Dermis blood vessel endothelial cell (primary cell): ENCODE data around the gene TOMM40L. TPM values are rescaled to one million over a fixed set of nuclear protein-coding genes. Genes with fewer than 3 reads are reported as not detected.

Source experiments
- DNase-seq: peaks from one replicate; pipeline ENCODE4 v3.0.0; 2010
- total RNA-seq: library from RNA; depleted of rRNA; stranded (reverse); fragments of >200 nt; gene quantifications from 2 replicates; pipeline ENCODE4 v1.2.3, GENCODE V29; 2014

The TOMM40L gene
- 14.8 and 23.6 TPM in 2 replicates for total RNA-seq

DNA sequence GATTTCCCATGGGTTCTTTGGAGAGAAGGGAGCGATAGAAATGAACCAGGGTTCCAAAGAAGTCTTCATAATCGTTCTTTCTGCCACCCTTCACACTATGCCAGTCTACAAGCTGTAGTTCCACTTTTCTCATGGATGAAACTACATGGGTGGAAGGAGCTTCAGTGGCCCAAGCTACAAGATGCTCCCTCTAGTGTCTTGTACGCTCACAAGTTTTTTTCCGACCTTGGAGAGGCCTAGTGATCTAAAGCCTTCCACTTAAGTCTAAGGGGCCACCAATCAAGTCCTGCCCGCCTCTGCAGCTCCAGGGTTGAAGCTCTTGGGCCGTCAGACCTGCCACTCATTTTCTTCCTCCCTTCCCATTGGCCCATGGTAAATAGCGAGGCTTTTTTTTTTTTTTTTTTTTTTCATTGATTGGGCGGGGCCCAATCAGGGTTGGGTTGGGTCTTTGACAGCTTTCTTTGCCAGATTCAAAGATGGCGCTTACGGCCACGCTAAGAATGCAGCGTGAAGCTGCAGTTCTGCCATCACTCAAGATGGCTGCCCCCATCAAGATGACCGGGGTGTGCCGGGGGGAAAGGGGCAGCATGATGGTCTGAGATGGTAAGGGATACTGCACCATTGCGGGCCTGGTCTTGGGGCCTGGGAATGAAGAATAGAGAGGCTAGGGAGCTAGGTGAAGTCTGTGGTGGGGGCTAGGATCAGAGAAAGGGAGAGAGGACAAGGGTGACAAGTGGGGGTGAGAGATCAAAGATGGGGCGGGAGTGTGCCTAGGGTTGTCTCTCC, at the start of gene TOMM40L:
TOMM40L (plus strand) TSS at position 527 of the 786 bp plus-strand sequence. CDS start 430 bp downstream, outside the sequence.
- peak; percentile 99 for DNase-seq

DNA sequence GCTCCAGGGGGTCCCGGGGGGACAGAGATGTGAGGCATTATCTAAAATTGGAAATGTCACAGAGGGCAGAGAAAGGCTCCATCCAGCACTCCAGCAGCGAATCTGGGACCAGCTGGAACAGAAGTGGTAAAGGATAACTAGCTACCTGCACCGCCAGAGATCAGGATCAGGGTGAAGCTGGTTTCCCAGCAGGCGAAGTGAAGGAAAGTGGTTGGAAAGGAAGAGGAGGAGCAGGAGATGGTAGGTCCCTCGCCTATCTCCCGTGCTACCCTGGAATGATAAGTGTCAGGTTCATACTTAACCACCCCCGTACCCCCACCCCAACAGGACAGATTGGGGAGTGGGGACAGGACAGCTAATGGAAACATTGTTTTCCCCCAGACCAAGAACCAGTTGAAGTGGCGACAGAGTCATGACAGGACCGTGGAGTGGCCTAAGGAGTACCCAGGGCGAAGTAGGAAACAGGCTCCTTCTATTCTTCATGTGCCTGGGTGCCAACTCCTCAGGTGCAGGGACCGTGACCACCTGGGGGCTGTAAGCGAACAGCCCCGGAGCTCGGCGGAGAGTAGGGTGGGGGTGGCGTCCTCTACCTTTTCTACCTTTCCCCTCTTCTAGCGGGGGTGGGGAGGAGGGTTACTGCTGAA, 49.3 kb upstream of the TOMM40L start:
- DNase-seq: no peak

DNA sequence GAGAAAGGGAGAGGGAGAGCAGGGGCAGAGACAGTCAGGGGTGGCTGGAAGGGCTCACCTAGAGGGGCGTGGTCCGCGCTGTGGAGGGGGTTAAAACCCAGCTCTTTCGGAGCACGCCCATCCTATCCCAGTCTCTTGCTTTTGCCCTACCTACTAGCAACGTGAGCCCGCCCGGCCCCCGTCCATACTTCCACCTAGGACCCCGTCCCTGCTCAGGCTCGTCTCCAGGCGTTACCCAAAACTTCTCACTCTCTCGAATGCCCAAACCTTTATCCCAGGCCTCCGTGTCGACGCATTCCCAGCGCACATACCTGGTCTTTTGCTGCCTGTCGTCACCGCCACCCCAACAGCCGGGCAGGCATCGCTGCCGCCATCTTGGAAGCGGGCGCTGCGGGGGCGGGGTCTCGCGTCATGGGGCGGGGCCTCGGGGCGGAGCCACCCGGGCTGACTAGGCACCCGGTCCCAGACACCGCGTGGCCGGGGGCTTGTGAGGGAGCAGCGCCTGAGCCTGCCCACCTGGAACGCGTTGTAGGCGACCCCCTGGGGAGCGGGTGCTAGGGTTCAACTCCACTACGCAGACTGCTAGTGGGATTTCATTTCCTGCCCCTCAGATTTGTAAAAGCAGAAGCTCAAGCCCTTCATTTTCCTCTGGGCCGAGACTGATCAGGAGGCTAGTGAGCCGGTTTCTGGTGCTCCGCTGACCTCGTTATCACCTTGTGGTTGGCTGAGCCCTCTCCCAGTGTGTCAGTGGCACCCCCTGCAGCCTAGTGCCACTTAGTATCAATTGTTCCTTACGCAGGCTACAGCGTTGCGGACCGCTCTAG, 48.5 kb upstream of the TOMM40L start, which contains the start of gene B4GALT3:
B4GALT3 (minus strand) TSS at position 396 of the 824 bp plus-strand sequence. CDS start 1,447 bp downstream, outside the sequence.
- DNase-seq: peak; percentile 87

DNA sequence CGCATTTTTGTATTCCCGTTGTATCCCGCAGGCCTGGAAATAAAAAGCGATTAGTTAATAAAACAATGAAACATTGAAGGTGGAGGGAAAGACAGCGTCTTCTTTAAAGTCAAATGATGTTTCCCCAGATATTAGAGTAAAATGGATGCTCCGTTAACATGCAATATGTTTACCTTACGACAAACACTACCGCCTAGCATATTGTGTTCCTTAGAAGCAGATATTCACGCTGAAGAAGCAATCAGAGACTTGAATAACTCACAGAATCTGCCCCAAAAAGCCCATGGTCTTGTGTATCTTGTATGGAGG, 48.0 kb upstream of the TOMM40L start:
- no peak for DNase-seq

DNA sequence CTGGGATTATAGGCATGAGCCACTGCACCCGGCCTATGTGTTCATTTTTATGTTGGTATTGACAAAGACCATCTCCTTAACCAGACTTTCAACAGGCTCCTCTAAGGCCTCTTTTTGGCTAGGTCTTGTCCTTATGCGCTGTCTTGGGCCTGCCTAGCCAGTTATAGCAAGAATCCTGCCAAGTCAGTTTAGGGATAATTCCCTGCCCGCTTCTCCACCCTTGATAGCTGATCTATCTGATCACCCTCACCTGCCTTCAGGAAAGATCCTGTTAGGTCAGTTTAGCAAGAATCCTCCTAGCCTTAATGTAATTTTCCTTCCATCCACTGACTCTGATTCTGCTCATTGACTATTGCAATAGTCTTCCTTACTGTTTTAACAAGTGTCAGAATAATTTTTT, 46.2 kb upstream of the TOMM40L start:
- no peak for DNase-seq

DNA sequence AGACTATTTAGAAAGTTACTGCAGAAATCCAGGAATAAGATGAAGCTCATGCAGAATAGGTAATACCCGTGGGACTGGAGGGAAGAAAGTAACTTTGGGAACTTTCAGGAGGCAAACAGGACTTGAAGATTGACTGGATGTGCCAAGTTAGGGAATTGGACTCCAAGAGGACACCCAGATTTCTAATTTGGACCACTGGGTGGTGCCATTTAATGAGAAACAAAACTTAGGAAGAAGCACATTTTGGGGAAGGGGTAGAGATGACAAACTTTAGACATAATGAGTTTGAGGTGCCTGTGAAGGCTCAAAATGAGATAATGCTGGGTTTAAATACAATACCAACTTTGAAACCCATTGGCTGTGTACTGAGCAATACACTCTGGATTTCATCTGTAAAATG, 45.2 kb upstream of the TOMM40L start:
- DNase-seq: peak; percentile 58

DNA sequence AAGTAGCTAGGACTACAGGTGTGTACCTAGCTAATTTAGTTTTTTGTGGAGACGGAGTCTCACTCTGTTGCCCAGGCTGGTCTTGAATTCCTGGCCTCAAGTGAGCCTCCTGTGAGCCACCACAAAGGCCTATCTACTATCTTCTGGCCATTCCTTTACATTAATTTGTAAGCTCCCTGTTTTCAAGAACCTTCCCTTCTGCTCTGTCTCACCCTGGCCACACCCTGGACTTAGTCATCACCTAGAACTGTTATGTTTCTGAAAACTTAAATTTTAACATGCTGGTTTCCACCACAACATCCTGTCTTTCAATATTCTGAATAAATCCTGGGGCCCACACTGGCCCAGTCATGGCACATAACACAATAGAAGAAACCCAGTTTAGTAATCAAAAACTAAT, 43.6 kb upstream of the TOMM40L start:
- no peak for DNase-seq

DNA sequence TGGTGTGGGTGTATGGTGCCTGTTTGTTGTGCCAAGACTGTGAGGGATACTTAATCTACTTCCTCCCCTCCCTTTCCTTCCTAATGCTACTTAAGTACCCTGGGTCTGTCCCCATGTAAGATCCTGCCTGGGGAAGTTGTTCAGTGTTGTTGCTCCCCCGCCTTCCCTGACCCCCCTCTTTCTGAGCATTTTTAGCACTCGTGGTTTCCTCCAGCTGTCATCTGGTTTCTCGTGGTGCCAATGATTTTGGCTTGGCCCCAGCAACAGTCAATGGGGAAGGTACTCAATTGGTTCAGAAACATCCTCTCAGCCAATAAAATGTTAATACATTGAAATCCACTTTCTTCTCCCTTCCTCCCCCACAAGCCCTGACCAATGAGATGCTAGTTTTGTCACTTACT, 40.6 kb upstream of the TOMM40L start:
- DNase-seq: peak; percentile 98

DNA sequence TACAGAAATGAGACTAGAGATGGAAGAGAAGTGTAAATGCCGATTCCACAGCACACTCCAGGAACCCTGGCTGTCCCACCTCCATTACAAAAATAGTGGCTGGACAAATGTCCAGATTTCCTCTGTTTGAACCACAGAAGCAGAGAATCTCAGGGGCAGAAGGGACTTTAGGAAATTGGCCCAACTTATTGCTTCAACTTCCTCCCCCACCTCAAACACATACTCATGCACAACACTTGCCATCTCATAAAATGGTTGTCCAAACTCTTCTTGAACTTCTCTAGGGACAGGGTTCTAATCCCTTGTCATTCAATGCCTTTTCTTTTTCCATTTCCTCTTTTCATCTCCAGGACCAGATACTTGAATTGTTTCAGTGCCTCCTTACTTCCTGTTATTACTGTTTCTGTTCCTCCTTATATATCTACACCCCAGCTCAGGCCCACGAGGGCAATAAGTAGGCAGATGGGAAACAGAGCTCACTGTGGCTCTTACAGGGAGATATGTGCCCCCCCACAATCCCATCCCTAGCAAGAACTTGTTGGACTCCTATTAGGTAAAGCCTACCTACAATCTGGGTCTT, 40.0 kb upstream of the TOMM40L start:
- DNase-seq: no peak

DNA sequence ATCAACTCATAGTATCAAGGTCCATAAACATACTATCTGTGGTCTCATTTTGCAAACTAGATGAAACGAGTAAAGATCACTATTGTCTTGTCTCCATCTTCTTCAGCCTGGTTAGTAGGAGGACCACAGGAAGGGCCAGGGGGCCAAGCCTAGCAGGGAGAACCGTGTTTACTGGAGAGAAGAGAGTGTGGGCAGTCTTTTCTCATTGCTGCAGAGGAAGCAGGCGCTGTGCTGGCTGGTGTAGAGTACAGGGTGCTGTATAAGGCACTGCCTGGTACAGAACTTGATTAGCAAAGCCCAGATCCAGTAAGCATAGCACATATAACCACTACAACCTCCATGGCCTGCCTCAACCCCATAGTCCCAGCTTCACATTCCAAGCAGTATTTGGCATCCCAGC, 38.5 kb upstream of the TOMM40L start:
- no peak for DNase-seq

DNA sequence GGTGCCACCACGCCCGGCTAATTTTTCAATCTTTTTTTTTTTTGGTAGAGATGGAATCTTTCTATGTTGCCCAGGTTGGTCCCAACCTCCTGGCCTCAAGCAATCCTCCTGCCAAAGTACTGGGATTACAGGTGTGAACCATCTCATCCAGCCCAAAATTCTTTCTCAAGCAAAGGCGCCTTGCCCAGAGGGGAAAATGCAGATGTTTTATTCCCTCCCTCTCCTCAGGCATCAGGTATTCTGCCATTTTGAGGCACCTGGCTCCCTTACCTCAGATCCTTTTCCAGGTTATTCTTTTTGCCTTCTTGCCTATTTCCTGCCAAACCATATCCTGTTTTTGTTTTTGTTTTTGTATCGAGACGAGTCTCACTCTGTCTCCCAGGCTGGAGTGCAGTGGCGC, 37.5 kb upstream of the TOMM40L start:
- no peak for DNase-seq

DNA sequence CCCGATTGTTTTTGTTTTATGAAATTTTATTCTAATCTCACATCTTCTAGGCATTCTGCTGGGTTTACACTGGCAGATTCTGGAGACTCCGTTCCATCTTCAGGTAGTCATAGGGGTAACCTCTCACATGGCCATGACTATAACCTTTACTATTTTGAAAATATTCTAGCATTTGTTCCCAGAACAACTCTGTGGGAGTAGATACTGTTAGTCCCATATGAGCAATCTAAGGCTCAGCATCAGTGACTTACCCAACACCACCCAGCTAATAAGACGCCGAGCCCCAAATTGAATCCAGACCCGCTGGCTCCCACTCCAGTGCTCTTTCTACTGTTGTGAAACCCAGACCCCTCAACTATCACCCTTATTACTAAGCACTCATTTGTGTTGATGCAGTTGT, 36.8 kb upstream of the TOMM40L start:
- DNase-seq: no peak

DNA sequence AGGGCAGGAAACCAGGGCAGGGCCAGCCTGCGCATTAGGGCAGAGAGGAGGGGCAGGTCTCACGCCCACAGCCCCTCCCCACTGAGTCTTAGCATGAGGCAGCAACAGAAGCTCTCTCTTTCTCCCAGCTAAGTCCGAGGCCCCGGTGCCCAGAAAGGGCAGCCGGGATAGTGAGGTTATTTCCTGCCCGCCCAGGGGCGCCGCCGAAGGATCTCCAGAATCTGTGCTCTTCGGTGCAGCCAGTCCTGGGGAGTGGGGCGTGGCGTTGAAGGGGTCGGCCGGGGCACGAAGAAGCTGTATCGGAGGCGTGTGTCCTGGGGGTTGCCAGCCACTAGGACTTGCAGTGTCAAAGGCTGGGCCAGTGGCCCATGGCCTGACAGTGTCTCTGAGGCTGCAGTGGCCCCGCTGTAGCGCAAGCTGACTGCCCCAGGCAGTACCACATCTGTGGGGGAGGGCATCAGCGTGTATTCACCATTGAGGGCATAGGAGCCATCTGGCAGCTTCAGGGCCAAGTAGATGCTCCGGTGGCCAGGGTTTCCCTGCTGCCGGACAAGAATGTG, 34.8 kb upstream of the TOMM40L start:
- no peak for DNase-seq

DNA sequence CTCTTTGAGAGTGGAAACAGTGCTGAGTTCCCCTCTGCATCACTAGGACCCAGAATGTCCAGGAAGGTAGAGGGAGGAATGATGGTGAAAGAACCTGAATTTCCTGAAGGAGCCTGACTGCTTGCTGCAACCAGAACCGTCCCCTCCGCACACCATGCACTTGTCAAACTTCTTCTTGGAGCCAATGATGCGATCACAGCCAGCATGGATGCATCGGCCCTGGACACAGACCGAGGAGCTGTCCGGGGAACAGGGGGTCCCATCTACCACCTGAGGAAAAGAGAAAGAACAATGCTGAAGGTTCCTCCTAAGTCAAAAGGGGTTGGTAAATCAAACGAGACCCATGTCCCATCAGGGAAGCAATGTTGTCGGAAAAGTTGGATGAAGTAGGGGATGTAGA, 33.9 kb upstream of the TOMM40L start:
- DNase-seq: no peak

DNA sequence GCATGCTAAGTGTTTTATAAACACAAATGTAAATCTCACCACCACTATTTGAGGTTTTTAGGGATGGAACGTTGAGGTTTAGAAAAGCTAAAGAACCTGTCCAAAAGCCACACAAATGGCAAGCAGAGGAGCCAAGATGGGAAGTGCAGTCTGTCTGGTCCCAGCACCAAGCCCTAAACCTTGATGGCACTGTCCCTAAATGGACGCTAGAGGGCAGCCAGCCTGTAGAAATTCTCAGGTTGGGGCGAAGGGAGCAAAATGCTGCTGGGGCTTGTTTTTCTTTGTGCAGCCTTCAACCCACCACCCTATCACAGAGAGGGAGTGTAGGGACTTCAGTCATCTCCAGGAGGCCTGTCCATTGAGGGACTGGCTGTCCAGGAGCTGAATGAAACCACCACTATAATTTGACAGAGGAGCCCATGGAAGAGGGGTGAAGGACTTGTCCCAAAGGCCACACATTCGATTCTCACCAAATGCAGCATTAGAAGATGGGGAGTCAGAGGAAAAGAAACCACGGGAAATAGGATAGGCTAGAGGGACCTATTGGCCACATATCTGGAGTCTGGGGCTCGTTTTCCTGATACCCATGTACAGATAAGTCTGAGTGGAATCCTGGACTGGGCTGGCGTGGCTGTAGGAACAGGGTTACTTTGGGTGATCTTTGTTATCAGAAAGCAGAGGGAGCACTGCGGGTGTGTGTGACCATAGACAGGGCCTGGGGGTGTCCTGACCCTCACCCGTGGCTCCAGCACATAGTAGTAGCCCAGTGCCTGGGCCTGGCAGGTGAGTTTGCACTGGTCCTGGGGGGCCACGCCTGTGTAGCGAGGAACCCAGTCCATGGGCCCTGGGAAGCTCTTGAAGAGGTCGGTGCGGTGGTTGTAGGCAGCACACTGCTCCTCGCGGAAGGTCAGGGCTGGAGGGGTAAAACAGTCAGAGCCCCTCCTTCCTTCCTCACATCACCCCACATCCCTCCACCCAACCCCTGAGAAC, 33.1 kb upstream of the TOMM40L start:
- DNase-seq: peak; percentile 87

DNA sequence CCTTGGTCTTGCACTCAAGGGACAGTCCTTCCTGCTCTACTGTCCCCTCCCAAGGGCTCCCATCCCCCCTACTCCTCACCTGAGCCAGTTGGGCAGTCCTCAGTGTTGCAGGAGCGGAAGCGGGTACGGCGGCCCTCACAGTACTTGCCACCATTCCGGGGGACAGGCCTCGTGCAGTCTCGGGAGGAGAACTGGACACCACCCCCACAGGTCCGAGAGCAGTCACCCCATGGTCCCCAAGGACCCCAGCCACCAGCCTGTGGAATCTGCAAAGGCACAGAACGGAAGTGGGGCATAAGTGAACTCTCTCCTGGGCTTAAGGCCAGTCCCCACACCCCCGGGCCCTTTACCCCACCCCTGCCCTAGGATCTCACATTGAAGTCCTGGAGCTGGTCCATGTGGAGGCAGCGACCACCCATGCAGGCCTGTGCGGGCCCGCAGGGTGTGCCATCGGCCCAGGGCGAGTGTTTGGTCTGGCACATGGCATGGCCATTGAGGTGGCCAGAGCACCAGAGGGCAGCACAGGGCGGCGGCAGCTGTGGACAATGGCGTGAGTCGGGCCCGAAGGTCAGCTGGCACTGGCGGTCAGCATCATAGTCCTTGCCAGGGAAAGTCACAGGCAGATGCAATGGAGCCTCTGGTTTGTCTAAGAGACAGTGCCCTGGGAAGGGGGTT, 32.2 kb upstream of the TOMM40L start:
- peak; percentile 71 for DNase-seq

DNA sequence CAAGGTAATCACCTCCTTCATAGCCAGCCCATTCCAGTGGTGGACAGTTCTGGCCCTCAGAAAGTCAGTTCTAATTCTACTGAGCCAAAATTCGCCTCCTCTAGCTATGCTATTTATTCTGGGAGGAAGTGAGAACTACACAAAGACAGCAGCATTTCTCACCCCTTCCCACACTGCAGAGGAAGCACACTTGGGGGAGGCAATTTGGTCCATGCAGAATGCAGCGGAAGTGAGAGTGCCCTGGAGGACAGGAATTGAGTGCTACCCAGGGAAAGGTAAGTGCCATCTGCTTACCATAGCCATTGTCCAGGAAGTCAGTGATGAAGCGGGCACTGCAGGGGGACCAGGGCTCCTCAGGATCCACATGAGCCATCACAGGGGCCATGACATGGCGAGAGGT, 30.7 kb upstream of the TOMM40L start:
- DNase-seq: no peak

DNA sequence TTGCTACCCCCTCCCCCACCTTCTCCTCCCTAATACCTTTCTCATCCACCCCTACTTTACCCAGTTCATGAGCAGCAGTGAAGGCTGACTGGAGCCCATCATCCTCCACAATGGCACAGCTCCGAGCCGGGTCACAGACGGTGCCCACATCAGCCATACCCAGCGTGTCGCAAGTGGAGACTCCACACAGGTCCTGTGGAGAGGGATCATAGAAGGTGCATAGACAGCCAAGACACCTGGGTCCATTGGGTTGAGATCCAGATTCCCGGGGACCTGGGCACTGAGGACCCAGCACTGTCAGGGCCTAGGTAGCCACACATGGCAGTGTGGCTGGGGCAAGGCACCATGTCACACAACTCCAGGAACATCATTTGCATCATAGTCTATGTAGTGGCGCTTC, 29.7 kb upstream of the TOMM40L start:
- DNase-seq: no peak

DNA sequence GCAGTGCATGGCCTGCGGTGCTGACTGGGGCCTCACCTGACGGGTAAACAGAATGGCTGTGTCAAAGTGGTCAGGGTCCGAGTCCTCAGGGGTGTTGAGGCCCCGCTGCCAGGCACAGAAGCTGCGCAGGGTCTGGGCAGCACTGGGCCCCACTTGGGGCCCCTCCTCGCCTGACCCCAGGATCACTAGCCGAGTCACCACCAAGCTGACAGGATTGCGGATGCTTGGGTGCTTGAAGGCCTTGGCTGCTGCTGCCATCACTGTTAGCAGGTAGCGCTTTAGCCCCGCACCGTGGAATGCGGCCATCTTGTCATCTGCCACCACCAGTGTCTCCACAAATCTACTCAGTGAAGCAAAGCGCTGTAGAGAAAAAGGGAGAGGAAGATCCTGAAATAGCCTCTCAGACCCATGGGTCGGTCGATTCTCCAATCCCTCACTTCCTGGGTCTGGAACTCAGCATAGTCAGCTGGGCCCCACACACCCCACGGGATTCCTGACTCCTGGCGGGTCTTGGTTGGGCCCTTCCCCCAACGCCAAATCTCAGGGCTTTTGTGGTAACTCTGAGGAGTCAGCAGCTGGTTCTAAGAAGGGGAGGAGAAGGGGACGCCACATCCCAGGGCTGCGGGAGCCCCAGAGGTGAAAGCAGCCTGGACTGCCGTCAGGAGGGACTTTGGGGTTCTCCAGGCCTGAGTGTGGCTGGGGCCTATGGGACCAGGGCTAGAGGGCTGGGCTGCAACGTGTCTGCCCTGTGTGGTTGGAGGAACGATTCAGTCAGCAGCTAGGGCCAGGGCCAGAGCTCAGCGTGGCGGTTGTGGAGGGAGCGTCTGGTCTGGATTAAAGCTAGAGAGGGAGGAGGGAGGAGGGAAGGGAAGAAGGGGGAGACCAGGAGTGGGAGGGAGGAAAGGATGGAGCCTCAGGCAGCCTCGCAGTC, 29.1 kb upstream of the TOMM40L start:
- peak; percentile 49 for DNase-seq
